HUDEP-2 (cell line): ENCODE results near the gene ANKRD60.
A peak's percentile ranks its signal among the peaks of the same experiment; 100 is the strongest.

Source experiments
- DNase-seq, 76 experiments: peaks; one replicate each; lab custom pipeline; 2025; ENCODE audit not compliant: unreplicated experiment in 76 of 76; lab: John Stamatoyannopoulos, UW

Gene ANKRD60

DNA sequence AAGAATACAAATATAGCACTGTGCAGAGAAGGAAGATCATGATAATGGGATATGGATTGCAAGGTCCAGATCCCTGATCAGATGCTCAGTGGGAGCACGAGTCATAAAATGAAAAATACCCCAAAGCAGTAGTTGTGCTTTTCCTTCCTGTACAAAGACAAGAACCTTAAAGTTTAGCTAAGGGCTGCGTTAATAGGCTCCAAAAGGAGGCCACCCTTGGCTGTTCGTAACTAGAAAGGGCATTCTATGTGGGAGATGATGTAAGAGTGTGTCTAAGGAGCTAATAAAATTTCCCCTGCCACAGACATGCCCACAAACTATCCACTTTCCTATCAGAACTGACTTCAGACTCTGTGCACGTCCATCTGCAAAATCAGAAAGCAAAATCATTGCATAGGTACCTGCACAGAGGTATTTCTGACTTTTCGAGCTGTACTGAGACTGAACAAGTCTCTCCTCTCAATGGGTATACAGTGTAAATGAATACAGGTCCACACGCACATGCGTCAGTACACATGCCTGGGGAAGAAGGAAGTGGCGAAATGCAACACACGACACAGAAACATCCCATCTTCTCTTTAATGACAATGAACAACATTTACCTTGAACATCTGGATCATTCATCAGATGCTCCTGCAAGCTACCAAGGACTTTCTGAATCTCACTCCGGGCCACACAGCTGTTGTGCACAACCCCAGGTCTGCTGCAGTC, 16.9 kb upstream of the ANKRD60 start:
- DNase-seq = no peak

DNA sequence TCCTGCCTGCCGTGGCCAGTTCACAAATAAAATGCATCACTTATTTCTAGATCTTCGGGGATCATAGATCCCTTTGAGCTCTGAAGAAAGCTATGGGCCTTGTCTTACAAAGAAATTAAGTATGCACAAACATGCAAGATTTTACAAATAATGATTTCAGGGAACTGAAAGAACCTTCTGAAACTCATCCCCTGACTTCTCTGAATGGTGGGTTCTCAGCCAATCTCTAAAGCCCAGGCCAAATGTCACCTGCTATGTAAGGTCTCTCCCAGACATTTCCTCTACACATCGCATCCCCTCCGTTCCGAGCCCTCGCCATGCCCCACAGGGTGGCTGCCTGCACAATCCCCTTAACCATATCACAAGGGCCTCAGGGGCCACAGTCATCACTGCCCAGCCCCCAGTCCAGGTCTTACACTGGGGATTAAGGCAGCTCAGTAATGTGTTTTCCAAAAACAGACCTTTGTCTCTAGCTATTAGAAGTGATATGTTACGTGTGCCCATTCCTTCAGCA, 16.1 kb upstream of the ANKRD60 start:
- no peak for DNase-seq

- no peak for DNase-seq
These were observed 15.4 kb upstream of the ANKRD60 start for GRCh38 chr20:58243653-58244410.

GRCh38 chr20:58242824-58243223, 14.4 kb upstream of the ANKRD60 start:
- DNase-seq = no peak

GRCh38 chr20:58241766-58242465, 13.5 kb upstream of the ANKRD60 start:
- no peak for DNase-seq

DNA sequence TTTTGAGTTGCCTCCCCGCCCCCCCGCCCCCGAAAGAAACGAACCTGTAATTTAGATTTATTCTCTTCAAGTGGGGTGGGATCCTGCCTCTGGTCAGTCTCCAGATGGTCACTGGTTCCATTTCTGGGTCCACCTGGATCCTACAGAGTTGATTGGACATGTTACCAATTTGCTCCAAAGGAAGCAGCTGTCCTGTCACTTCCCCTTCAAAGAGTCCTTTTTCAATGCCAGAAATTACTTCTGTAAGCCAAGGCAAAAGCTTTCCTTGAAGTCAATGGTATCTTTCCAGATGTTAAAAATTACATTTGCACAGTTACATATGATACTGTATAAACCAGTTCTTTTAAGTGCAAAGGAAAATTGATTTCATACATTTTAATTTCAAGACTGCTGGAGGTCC, 12.0 kb upstream of the ANKRD60 start:
- no peak for DNase-seq

DNA sequence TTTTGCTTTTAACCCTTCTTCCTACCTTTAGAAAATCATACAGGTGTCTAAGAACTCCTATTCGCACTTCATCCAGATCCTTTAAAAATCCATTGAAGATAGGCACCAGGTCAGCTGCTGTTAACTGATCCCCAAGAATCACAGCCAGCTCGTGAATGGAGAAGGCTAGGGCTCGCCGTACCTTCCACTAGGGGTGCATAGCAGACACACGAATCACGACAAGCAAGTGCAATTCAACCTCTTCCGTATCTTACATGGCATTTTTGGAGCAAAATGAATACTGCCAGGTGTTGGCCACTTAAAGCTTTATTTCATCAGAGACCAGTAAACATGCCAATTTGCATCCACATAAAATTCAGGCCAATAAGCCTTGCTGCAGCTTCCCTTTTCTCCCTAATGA, 10.8 kb upstream of the ANKRD60 start:
- DNase-seq = no peak

- DNase-seq = no peak
These were observed 10.0 kb upstream of the ANKRD60 start for GRCh38 chr20:58238490-58238889.

DNA sequence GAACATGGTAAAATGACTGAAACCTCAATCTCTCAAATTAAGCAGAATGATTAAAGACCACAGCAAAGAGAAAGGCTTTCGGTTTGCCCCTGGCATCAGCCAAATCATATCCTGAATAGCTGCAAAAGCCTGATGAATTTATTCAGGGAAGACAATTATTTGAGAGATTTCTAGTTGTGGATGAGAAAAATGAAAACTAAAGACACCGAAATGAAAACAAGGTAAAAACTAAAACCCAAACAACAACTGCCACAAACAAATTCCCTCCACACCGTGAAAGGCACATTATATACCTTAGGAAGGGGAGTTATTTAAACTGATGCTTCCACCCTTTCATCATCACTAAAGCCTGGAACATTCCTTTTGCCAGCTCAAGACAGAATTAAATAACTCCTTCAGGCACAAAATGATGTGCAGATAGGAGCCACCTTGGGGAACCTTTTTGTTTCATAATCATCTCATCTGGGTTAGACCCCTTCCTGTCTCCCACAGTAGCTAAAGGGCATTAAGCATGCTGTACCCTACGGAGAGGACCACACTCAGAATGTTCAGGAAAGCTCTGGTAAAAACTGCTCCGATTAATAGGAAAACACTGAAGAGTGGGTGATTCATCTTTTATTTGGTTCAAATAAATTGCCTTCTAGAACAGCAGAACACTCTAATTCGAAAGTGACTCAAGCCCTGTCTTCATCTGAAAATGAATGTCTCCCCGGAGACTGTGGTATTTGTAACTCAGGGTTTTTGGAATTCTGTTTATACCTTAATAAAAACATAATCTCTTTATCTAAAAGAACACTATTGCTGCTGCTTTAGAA, 9.1 kb upstream of the ANKRD60 start:
- DNase-seq = no peak

- peak in 69 of 76 experiments; percentile 2 to 79 (median 49) for DNase-seq
These were observed 8.3 kb upstream of the ANKRD60 start for GRCh38 chr20:58236612-58237317.

GRCh38 chr20:58235010-58235409, 6.6 kb upstream of the ANKRD60 start:
- DNase-seq = no peak

DNA sequence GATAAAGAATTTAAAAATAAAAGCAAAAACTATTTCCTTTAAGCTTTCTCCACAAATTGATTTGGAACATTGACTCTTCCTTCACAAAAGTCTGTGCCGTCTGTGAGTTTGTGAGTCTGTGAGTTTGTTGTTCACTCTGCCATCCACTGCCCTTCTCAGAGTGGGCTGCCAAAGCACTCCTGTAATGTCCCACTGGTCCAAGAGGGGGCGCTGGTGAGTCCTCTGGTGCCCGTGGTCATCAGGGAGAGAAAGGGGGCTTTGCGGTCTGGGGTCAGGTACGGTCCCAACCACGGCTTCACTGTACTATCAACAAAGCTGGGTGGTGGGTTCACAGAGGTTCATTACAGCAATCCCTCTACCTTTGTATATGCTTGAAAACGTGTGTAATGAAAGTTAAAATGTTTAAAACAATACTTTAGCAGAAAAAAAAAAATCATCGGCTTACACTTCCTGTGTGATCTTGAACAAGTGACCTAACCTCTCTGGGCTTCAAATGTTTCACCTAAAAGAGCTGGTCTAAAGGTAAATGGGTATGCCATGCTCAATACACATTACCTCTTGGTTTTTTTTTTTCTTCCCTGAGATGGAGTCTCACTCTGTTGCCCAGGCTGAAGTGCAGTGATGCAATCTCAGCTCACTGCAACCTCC, 5.6 kb upstream of the ANKRD60 start:
- peak in 41 of 76 experiments; percentile 1 to 54 (median 21) for DNase-seq

DNA sequence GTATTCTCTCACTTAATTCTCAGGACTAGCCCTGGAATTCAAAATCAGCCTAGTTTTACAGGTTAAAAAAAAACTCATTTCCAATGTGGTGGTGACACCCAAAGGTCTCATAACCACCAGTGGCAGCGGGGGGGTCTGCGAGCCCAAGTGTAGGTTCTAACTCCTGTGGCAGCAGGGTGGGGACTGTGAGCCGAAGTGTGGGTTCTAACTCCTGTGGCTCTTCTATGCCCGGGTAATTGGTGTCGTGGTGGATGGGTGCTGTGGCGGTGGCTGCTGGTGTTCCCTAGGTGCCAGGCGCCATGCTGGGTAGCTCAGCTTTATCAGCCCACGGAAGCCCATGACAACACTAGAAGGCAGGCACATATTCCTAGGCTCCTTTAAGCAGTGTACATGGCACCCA, 4.9 kb upstream of the ANKRD60 start:
- DNase-seq = no peak

GRCh38 chr20:58231683-58232082, 3.2 kb upstream of the ANKRD60 start:
- no peak for DNase-seq

DNA sequence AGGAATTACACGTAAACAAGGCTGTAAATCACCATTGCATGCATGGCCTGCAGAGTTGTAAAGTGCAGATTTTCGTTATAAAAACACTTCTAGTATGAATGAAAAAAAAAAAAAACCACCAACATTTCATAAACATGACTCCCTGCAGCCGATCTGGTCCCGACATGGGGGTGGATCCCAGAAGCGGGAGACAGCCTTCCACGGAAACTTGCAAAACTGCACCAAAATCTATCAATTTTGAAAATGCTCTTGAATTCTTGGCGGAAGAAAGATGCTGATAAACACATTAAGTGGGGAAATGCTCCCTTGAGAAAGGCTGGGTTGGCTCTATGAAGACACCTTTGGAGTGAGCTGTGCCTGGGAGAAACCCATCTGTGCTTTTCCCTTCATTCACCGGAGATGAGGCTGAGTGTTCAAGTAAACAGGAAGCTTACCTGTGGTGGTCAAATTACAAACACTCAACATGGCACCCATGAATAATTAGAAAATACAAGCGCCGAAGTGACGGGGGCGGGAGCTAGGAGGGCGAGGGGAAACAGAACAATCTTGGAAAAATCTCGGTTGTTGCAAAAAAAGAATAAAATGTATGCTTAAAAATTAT, 845 bp upstream of the ANKRD60 start:
- DNase-seq = no peak

GRCh38 chr20:58228103-58228483, 360 bp downstream of the ANKRD60 start:
- DNase-seq = no peak

GRCh38 chr20:58227391-58228102, 906 bp downstream of the ANKRD60 start:
- DNase-seq = no peak

DNA sequence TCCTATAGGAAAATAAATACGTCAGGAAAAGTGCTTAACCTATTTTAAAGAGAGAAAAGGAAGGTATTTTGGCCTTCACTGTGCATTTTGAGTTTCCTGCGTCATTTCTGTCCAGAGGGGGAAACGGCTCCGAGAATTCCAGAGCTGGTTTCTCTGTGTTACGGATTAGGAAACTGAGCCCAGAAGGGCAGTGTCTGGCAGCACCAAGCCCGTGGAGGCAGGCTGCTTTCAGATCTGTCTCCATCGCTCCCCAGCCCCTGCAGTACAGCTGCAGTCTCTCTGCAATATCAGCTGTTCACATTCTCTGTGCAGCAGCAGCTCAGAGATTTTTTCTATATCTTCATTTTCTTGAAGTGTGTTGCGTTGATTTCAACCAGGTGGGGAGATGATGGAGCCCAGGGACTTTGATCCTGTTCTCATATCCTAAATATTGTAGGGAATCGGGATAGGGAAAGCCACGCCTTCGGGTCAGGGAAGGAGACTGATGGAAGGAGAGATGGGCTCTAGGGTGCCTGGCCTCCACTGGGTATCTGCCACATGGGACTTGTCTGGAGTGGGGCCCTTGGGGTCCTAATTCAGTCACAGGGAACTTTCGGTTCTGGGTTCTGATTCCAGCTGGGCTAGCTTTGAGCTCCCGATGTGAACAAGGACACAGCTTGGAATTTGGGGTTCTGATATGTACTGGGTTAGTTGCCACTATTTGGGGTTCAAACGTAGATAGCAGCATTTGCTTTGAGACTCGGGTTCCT, 2.8 kb downstream of the ANKRD60 start:
- DNase-seq = no peak
